Osteoblast (primary cell): Measurements from ENCODE around the gene CCDC169. TPM values are rescaled to one million over a fixed set of nuclear protein-coding genes. Genes with fewer than 3 reads are reported as not detected.

Source experiments
- DNase-seq: peaks from one replicate; pipeline ENCODE4 v3.0.0; 2011; ENCODE audit warnings: low spot score, mixed read lengths; ENCODE audit not compliant: insufficient read length; ENCODE audit errors: missing footprints
- H2AFZ ChIP-seq: 2 replicates; pipeline ENCODE4 v1.6.0; 2011; ENCODE audit warnings: mild to moderate bottlenecking, low read length
- H3K27ac ChIP-seq: 2 replicates; pipeline ENCODE4 v1.5.1; 2011; ENCODE audit warnings: mild to moderate bottlenecking, low read depth, low read length, moderate library complexity
- H3K27me3 ChIP-seq: 2 replicates; pipeline ENCODE4 v1.6.0; 2012; ENCODE audit warnings: mild to moderate bottlenecking, control low read depth, inconsistent platforms, low read length, moderate library complexity; ENCODE audit not compliant: insufficient read depth
- H3K36me3 ChIP-seq: 2 replicates; pipeline ENCODE4 v1.5.1; 2011; ENCODE audit warnings: mild to moderate bottlenecking, low read length, control low read depth, moderate library complexity; ENCODE audit not compliant: insufficient read depth
- H3K4me1 ChIP-seq: 2 replicates; pipeline ENCODE4 v1.5.1; 2011; ENCODE audit warnings: mild to moderate bottlenecking, low read length, control low read depth, moderate library complexity; ENCODE audit not compliant: insufficient read depth
- H3K4me2 ChIP-seq: 2 replicates; pipeline ENCODE4 v1.6.0; 2011; ENCODE audit warnings: mild to moderate bottlenecking, low read length; ENCODE audit not compliant: insufficient read depth
- H3K4me3 ChIP-seq: fragments of 200-600 bp; sonication (generic); 3 replicates; pipeline ENCODE4 v1.5.1; 2012; ENCODE audit warnings: mild to moderate bottlenecking, low read length, inconsistent platforms; ENCODE audit not compliant: insufficient read depth
- H3K79me2 ChIP-seq: 2 replicates; pipeline ENCODE4 v1.6.0; 2012; ENCODE audit warnings: mild to moderate bottlenecking, low read length, control low read depth, inconsistent platforms; ENCODE audit not compliant: insufficient read depth
- H3K9me3 ChIP-seq: 2 replicates; pipeline ENCODE4 v1.5.1; 2011; ENCODE audit warnings: low read depth, low read length, control low read depth
- H4K20me1 ChIP-seq: 2 replicates; pipeline ENCODE4 v1.6.0; 2012; ENCODE audit warnings: mild to moderate bottlenecking, low read length, control low read depth; ENCODE audit not compliant: insufficient read depth
- total RNA-seq: library from RNA; depleted of rRNA; stranded (reverse); fragments of >200 nt; gene quantifications from 2 replicates; pipeline ENCODE4 v1.2.3, GENCODE V29; 2012
- TF ChIP-seq, protein P1 (sequence below): IDR thresholded peaks from 2 replicates; pipeline ENCODE4 v1.5.1; 2011; ENCODE audit warnings: mild to moderate bottlenecking, low read depth, low read length, moderate library complexity; ENCODE audit errors: extremely low read depth

The CCDC169 gene
- total RNA-seq, 1 donor = 5.1 TPM

DNA sequence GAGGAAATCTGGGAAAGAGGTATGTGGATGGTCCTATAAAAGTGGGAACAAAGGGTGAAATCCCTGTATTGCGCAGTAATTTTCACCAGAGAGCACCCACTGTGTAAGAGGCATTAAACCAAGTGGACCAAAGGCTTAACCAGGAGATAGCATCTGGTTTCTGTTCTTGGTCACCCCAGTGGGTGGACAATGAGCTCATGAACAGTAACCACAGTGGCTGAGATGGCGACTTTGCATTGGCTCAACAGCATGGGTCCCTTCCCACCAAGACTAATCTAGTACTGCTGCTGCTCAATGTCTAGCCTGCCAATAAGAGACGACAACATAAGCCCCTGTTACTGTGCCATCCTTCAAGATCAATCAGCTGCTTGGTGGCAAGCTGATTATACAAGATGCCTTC, 36.6 kb downstream of the CCDC169 start:
- no peaks in the 10 kb centered on the region for H3K4me1 ChIP-seq
- TF ChIP-seq, protein P1, sequence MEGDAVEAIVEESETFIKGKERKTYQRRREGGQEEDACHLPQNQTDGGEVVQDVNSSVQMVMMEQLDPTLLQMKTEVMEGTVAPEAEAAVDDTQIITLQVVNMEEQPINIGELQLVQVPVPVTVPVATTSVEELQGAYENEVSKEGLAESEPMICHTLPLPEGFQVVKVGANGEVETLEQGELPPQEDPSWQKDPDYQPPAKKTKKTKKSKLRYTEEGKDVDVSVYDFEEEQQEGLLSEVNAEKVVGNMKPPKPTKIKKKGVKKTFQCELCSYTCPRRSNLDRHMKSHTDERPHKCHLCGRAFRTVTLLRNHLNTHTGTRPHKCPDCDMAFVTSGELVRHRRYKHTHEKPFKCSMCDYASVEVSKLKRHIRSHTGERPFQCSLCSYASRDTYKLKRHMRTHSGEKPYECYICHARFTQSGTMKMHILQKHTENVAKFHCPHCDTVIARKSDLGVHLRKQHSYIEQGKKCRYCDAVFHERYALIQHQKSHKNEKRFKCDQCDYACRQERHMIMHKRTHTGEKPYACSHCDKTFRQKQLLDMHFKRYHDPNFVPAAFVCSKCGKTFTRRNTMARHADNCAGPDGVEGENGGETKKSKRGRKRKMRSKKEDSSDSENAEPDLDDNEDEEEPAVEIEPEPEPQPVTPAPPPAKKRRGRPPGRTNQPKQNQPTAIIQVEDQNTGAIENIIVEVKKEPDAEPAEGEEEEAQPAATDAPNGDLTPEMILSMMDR = no peak
- H3K79me2 ChIP-seq = no peaks in the 10 kb centered on the region
- no peak overlapping the region for H3K4me2 ChIP-seq
- H2AFZ ChIP-seq = no peak overlapping the region
- H3K27me3 ChIP-seq = no peaks in the 10 kb centered on the region
- no peak overlapping the region for H3K4me3 ChIP-seq
- H4K20me1 ChIP-seq = no peaks in the 10 kb centered on the region
- no peaks in the 10 kb centered on the region for H3K36me3 ChIP-seq
- no peaks in the 10 kb centered on the region for H3K9me3 ChIP-seq
- H3K27ac ChIP-seq = no peak overlapping the region
- no peak for DNase-seq

DNA sequence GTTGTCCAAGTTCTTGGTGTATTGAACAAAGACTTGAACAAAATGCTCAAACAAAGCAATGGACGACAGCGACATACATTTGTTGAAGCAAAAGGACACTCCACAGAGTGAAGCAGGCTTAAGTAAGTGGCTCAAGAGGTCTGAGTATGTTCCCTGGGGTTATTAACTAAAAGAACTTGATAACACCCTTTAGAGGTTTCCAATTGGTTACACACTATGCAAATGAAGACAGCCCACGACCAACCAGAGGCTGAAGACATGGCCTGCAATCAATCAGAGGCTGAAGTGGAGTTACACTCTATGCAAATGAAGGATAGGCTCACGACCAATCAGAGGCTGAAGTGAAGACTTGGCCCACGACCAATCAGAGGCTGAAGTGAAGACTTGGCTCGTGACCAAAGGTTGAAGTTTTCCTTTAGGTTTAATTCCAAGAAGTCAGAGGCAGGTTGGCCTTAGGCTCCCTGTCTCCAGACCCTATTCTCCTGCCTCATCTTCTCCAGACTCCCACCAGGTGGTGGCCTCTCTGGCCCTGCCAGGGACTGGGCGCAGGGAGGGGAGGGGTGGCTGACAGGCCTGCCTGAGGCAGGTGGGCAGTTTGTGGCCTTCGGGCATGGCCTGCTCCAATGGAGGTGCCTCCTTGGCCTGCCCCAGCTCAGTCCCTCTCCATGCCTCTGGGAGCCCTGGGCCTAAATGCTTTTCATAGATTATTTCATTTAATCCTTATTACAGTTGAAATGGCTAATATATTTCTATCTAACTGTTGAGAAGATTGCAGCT, 38.1 kb downstream of the CCDC169 start:
- H3K9me3 ChIP-seq = no peaks in the 10 kb centered on the region
- no peak overlapping the region for H3K4me2 ChIP-seq
- TF ChIP-seq, protein P1 = no peak
- H3K27ac ChIP-seq = no peak overlapping the region
- no peaks in the 10 kb centered on the region for H3K4me1 ChIP-seq
- no peaks in the 10 kb centered on the region for H4K20me1 ChIP-seq
- H2AFZ ChIP-seq = no peak overlapping the region
- no peaks in the 10 kb centered on the region for H3K27me3 ChIP-seq
- DNase-seq = no peak
- no peaks in the 10 kb centered on the region for H3K36me3 ChIP-seq
- no peaks in the 10 kb centered on the region for H3K79me2 ChIP-seq
- H3K4me3 ChIP-seq = no peak overlapping the region

DNA sequence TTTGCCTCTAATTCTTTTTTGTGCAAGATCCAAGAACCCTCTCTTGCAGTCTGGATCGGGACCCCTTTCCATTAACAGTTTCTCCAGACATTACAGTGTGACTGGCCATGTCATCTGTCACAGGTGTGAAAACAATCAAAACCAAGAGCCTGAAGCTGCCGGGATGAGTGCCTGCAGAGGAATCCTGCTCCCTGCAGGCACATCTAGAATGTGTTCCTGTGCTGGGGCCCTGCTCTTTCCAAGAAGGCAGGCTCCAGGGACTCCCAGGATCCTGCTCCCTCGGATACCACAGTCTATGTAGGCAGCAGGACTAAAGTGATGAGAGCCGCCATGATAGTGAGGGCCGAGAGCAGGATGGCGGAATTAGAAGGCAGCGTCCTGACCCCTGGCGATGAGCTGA, 38.8 kb downstream of the CCDC169 start:
- TF ChIP-seq, protein P1 = no peak

DNA sequence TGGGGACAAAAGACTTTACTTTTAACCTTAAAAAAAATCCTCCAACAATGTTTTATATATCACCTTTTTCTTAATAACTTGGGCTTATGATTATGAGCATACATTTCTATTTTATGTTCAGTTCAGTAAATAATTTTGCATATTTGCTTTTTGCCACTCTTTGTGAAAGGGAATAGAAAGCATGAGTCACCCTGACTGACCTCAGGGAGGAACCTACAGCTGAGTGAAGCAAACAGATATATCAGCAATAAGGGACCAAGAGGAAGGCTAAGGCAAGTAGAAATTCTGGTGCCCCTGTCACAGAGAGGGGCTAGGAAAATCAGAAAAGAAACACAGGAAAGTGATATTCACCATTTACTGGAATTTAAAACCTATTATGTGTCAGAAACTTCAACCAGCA, 46.1 kb downstream of the CCDC169 start:
- Histone ChIP-seq H3K36me3 (no peaks in the 10 kb centered on the region), H3K4me1 (no peaks in the 10 kb centered on the region), H3K4me3 (no peak overlapping the region), H3K27ac (no peak overlapping the region), H2AFZ (no peak overlapping the region), H3K4me2 (no peak overlapping the region), H3K27me3 (no peaks in the 10 kb centered on the region), H4K20me1 (no peaks in the 10 kb centered on the region), H3K79me2 (no peaks in the 10 kb centered on the region), H3K9me3 (peaks cover 2% of the 10 kb centered on the region)
- TF ChIP-seq, protein P1 = no peak
- DNase-seq = peak; percentile 68

More for the DNA sequence above, 38.8 kb downstream of the CCDC169 start:
- Histone ChIP-seq H3K36me3 (no peaks in the 10 kb centered on the region), H4K20me1 (no peaks in the 10 kb centered on the region), H3K27ac (no peak overlapping the region), H2AFZ (no peak overlapping the region), H3K79me2 (no peaks in the 10 kb centered on the region), H3K4me1 (no peaks in the 10 kb centered on the region), H3K4me2 (no peak overlapping the region), H3K4me3 (no peak overlapping the region), H3K27me3 (no peaks in the 10 kb centered on the region), H3K9me3 (no peaks in the 10 kb centered on the region)
- DNase-seq = no peak
